Measurements from ENCODE around the gene INSM1.

INSM1 gene

GRCh38 chr20:20362774-20363433 lies 5.0 kb upstream of the INSM1 start:
- DNase-seq (ENCODE audit: low read depth) = no peak

DNA sequence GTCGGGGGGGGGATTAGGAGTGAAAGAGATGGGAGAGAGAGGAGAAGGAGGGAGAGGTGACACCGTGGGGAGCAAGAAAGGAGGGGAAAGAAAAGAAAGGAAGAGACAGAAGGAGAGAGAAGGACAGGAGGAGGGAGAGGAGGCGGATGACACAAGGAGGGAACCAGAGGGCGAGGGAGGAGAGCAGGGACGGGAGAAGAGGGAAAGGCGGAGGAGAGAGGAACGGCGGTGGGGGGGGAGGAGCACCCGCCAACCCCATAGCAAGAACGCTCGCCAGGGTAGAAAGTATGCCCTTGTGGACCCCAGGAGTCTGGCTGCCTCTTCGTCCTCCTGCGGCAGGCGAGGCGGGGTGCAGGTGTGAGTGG lies 4.5 kb upstream of the INSM1 start:
- DNase-seq (ENCODE audit: low read depth) = no peak

DNA sequence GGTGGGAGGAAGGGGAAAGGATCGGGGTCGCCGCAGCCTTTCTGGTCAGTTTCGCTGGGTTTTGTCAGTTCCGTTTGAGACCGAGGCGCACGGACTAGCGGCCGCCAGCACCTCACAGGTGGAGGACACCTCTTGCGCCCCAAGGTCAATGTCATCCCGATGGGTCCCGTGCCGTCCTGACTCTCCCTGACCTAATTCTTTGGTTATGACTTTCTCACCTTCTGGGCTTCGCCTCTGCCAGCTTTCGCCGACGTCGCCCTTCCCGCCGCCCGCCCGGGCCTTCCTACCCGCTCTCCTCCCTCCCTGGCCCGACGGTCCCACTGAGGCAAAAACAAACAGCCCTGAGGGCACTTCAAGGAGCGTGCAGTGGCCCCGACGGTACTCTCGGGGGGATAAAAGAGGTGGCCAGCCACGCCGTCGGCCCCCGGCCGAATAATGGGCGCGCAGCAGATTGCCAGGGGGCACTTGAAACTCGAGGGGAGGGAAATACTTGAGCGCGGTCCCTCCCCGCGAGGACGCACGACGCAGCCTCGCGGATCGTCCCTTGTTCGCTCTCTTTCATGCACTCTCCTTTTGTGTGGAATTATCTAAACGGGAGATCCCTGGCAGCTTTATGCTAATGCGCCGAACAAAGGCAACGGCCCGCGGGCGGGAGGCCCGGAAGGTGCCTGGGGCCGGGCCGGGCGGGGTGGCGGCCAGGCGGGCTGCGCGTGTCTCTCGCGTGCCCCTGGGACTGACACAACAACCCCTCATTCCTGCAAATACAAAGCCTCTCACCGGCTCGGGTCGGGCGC lies 3.9 kb upstream of the INSM1 start:
- DNase-seq (ENCODE audit: low read depth) = no peak

DNA sequence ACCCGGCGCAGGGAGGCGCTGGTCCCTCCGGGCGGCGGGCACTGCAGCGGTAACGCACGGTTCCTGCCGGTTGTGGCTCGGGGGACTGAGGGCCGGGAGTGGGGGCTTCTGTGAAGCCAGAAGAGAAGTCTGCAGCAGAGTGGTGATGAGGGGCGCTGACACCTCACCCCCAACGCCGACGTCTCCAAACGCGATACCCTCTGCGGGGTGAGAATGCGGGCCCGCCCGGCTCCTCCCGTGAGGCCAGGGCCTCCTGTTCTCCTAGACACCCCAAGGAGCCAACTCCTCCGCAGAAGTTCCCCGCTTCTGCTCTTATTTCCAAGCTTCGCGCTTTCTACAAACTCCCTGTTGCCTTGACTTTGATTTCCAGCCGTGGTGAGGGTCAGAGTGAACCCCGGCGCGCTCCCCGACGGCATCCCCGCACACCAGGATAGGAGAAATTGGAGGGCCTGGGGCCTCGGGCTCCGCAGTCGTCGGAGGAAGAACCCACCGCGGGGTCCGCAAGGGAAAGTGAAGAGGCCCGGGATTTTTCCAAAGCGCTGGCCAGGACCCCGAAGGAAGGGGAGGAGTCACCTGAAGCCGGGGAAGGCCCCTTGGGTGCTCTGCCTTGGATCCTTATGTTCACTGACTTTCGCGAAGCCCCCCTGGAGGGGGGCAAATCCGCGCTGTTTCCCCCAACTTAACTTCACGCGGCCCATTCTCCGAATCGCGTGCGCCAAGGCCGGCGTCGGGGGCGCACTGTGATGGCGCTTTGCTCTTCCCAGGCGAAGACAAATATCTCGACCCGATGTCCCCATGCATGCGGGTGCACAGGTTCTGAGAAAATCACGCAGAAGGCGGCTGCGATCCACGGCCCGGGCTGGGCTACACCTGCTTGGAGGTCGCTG lies 3.1 kb upstream of the INSM1 start:
- DNase-seq (ENCODE audit: low read depth) = no peak

DNA sequence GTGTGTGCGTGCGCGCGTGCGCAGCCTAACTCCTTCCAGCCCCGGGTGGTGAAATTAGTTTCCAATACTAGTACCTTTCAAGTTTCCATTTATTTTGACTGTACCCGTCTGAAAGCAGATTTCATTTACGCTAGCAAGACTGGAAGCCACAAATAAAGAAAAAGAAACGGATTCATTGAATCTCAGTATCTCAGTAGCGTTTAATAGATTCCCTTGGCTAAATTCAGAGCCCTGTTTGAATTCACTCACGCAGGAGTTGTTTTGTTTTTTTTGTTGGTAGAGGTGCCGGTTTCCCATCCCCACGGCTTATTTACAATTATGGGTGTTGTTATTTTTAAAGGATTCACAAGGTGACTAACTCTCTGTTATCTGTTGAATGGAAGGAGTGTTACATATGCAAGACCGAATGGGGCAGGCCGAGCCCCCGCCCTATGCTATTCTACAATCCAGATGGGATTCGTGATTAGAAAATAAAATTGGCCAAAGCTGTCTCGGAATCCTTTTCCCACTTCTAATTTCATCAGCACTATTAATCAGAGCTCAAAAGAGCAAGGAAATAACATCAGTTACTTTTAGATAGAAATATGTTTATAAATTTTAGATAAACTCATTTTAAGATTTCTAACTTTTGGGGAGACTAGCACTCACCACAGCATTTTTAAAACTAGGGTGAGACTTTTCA lies 2.3 kb upstream of the INSM1 start:
- no peak for DNase-seq (ENCODE audit: low read depth)

GRCh38 chr20:20366551-20366875 lies 1.4 kb upstream of the INSM1 start:
- DNase-seq (ENCODE audit: low read depth) = no peak

GRCh38 chr20:20366876-20367574 lies 879 bp upstream of the INSM1 start:
- no peak for DNase-seq (ENCODE audit: low read depth)

- DNase-seq (ENCODE audit: low read depth) = no peak
Observed at GRCh38 chr20:20368418-20369249, 730 bp downstream of the INSM1 start.

DNA sequence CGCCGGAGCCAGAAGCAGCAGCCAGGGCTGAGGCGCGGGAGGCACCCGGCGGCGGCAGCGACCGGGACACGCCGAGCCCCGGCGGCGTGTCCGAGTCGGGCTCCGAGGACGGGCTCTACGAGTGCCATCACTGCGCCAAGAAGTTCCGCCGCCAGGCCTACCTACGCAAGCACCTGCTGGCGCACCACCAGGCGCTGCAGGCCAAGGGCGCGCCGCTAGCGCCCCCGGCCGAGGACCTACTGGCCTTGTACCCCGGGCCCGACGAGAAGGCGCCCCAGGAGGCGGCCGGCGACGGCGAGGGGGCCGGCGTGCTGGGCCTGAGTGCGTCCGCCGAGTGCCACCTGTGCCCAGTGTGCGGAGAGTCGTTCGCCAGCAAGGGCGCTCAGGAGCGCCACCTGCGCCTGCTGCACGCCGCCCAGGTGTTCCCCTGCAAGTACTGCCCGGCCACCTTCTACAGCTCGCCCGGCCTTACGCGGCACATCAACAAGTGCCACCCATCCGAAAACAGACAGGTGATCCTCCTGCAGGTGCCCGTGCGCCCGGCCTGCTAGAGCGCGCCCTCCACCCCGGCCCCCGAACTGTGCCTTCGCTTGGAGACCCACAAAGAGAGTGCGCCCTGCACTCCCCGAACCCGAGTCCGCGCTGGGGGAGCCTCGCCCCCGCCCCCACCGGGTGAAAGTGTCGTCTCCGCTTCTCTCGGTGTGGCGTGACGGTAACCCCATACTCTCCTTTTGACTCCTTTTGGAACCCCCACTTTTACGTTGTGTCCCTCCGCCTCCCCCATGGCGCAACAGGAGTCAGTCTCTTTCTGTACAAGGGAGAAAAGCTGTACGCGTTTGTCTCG lies 1.6 kb downstream of the INSM1 start:
- no peak for DNase-seq (ENCODE audit: low read depth)

DNA sequence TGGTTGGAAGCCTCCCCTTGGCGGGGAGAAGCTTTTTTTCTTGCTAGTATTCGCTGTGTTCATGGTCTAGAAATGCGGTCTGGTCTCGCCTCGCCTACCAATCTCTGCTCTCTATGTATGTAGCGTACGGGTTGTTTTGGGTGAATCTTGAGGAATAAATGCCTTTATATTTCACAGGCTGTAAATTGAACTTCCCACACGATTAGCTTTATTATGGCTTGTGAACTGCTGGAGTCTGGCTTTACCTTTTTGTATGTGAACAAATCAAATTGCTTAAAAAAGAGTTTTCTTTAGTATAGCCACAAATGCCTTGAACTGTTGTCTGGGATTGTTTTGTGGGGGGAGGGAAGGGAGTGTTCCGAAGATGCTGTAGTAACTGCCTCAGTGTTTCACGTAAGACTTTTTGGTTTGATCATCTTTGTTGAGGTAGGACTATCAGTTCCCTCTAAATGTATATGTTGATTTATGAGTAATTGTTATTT lies 2.2 kb downstream of the INSM1 start:
- no peak for DNase-seq (ENCODE audit: low read depth)

DNA sequence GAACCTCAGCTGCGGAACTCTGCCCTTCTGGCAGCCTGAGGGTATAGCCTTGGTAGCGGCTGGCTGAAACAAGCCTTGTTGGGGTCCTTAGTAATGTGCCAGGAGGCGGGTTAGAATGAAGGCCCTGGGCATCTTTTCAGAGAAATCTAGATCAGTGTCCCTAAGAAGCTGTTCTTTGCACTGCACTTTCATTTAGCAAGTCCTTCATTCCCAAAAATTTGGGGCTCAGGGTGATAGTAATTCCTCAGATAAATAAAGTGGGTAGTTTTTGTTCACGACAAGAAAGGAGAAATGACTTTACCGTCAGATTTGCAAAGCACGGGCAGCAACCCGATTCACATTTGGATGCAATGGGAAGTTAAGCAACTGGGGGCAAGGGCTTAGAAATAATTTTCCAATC lies 3.2 kb downstream of the INSM1 start:
- DNase-seq (ENCODE audit: low read depth) = no peak

GRCh38 chr20:20371681-20372080 lies 3.8 kb downstream of the INSM1 start:
- DNase-seq (ENCODE audit: low read depth) = no peak

- peak; percentile 28 for DNase-seq (ENCODE audit: low read depth)
Observed at GRCh38 chr20:20373091-20373571, 5.2 kb downstream of the INSM1 start.

- DNase-seq (ENCODE audit: low read depth) = no peak
Observed at GRCh38 chr20:20375862-20376261, 8.0 kb downstream of the INSM1 start.

DNA sequence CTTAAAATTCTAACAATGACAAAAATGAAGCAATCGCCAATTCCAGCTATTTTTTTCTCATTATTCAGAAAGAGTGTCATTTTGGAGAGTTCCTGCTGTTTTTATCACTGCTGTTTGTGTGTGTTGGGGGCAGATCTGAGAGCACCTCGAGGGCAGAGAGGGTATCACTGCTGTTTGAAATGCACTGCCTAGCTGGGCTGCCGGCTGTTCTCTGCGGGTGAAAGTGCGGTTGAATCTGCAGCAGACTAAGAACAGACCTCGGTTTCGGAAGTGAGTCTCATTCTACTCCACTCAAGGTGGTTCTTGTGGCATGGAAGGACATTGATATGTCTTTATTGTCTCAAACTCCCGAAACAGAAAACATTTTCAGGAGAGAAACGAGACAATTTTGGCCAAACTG lies 18.3 kb downstream of the INSM1 start:
- DNase-seq (ENCODE audit: low read depth) = no peak

- DNase-seq (ENCODE audit: low read depth) = no peak
Observed at GRCh38 chr20:20390393-20390792, 22.5 kb downstream of the INSM1 start.

DNA sequence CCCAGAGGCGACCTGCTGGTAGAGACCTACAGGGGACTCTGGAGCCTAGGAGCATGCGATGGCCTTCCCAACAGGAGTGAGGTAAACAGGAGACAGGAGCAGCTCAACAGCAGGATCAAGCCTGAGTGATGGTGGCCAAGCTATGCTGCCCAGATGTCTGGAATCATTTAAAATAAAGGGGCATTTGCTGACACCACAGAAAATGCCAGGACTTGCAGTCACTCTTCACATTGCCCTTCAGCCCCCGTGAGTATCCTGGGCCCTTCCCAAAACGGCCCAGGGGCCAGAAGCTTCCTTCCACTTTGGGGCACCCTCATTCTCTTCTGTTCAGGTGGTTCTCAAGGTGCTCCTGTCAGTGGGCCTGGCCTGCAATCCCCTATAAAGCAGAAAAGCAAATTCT lies 23.2 kb downstream of the INSM1 start:
- no peak for DNase-seq (ENCODE audit: low read depth)

- DNase-seq (ENCODE audit: low read depth) = no peak
Observed at GRCh38 chr20:20391766-20392165, 23.9 kb downstream of the INSM1 start.

Measured in ELR (cell line).